Esophagus (tissue), 2 donors: ENCODE measurements around the gene RPL26. TPM values are rescaled to one million over a fixed set of nuclear protein-coding genes. Genes with fewer than 3 reads are reported as not detected.

ENCODE experiments used
- H3K27ac ChIP-seq, 2 donors: one replicate each; pipeline ENCODE4 v1.5.1; 2013; ENCODE audit warnings: low read depth in 2 of 2, mild to moderate bottlenecking in 2 of 2, inconsistent platforms in 1 of 2, low read length in 1 of 2, moderate library complexity in 1 of 2
- H3K27me3 ChIP-seq, 2 donors: one replicate each; pipeline ENCODE4 v1.6.1; 2013; ENCODE audit warnings: low read length in 2 of 2, control low read depth in 1 of 2, mild to moderate bottlenecking in 1 of 2; ENCODE audit not compliant: insufficient read depth in 2 of 2, control insufficient read depth in 1 of 2
- H3K36me3 ChIP-seq, 2 donors: one replicate each; pipeline ENCODE4 v1.6.1; 2013; ENCODE audit warnings: low read length in 1 of 2; ENCODE audit not compliant: control insufficient read depth in 2 of 2, insufficient read depth in 2 of 2
- H3K4me1 ChIP-seq, 2 donors: one replicate each; pipeline ENCODE4 v1.6.1; 2013; ENCODE audit warnings: low read length in 1 of 2; ENCODE audit not compliant: control insufficient read depth in 2 of 2, insufficient read depth in 2 of 2
- H3K4me3 ChIP-seq, 2 donors: one replicate each; pipeline ENCODE4 v1.5.1; 2013; ENCODE audit warnings: low read length in 2 of 2, mild to moderate bottlenecking in 2 of 2, low read depth in 1 of 2, moderate library complexity in 1 of 2
- H3K9me3 ChIP-seq, 2 donors: one replicate each; pipeline ENCODE4 v1.6.1; 2013; ENCODE audit warnings: mild to moderate bottlenecking in 2 of 2, low read depth in 1 of 2, low read length in 1 of 2, moderate library complexity in 1 of 2; ENCODE audit not compliant: control insufficient read depth in 2 of 2, insufficient read depth in 1 of 2
- WGBS, 2 donors: extraction: QIAGEN DNeasy Blood & Tissue Kit; methylation state at CpG; one replicate each; pipeline ENCODE4 v1.1.7; 2013; 5-methylcytosine and 5-hydroxymethylcytosine counted together
- polyA plus RNA-seq, 2 donors: library from polyadenylated mRNA; stranded (reverse); fragments of 200-250 nt; gene quantifications; one replicate each; pipeline ENCODE4 v1.2.3, GENCODE V29; 2013
- donor health status: healthy with polysubstance abuse.
- donor health status: Bipolar disorder and iron deficiency.

The RPL26 gene
- polyA plus RNA-seq, 2 donors = 2,120 to 4,250 TPM

DNA sequence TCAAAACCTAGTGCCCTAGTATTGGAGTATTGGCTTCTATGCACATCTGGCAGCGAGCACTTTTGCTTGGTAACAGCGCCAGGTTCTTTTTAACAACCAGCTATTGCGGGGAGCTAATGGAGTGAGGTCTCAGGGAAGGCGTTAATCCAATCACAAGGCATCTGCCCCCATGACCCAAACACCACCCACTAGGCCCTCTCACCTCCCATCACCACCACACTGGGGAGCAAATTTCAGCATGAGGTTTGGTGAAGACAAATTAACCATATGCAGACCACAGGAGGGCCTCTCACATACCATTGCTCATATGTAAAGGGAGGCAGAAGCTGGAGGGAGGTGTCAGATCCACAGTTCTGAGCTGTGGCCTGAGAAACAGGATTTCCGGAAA is 44.2 kb downstream of the RPL26 start:
- Histone ChIP-seq H3K9me3 (no peaks in the 10 kb centered on the region), H3K4me1 (no peaks in the 10 kb centered on the region), H3K27ac (no peak overlapping the region), H3K4me3 (no peak overlapping the region), H3K27me3 (no peaks in the 10 kb centered on the region), H3K36me3 (no peaks in the 10 kb centered on the region)
- 86 to 87% methylated on average over 5 of the region's 5 CpGs for WGBS, 2 donors

DNA sequence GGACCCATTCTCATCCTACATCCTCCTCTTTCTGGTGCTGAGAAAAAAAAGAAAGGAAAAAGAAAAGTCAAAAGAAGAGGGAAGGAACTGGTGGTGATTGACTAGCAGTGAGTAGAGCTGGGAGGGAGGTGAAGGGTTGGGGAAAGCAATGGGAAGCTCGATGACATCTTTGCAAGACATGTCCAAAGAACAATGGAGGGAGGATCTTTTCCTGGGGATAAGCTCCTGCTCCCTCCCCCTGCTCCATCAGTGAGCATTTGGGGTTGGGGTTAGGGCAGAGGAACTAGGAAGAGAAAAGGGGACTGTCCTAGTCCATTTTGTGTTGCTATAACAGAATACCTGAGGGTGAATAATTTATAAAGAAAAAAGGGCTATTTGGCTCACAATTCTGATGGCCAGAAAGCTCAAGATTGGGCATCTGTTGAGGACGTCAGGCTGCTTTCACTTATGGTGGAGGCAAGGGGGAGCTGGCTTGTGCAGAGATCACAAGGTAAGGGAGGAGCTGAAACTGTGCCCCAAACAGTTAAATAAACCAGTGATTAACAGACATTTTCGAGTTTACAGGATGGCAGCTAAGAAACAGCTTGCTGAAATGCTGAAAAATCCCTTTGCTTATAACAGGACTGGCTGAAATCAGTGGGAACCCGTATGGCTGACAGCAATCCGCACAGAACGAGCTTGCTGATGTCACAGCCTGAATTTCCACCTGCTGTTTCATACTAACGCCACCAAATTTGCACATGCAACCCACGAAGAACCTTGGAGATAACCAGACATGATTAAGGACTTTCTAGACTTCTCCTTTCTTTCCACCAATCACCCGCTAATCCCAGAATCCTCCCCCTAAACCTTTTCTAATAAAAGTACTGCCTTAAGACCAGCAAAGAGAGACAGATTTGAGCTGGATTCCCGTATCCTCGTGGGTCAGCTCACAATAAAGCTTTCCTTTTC is 44.9 kb downstream of the RPL26 start:
- no peak overlapping the region for H3K4me3 ChIP-seq
- H3K4me1 ChIP-seq = no peaks in the 10 kb centered on the region
- no peaks in the 10 kb centered on the region for H3K36me3 ChIP-seq
- no peaks in the 10 kb centered on the region for H3K27me3 ChIP-seq
- 38 to 44% methylated on average over 11 of the region's 11 CpGs for WGBS, 2 donors
- H3K27ac ChIP-seq = no peak overlapping the region
- H3K9me3 ChIP-seq = no peaks in the 10 kb centered on the region

DNA sequence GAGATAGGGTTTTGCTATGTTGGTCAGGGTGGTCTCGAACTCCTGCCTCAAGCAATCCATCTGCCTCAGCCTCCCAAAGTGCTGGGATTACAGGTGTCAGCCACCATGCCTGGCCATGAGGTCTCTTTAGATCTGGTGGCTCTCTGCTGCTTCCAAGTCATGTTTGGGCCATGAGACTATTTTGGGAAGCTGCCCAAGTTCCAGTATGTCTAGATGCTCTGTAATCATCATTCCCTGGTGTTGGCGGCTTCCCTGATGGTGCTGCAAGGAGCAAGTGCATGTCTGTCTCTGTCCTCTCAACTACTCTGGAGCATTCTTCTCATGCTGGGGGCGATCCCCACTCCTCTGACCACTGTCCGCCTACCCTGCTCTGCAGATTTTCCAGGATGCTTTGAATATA is 49.7 kb downstream of the RPL26 start:
- Histone ChIP-seq H3K27me3 (no peaks in the 10 kb centered on the region), H3K27ac (no peak overlapping the region), H3K4me1 (no peaks in the 10 kb centered on the region), H3K9me3 (no peaks in the 10 kb centered on the region), H3K36me3 (no peaks in the 10 kb centered on the region), H3K4me3 (no peak overlapping the region)
- WGBS, 2 donors = 92 to 96% methylated on average over 4 of the region's 4 CpGs

DNA sequence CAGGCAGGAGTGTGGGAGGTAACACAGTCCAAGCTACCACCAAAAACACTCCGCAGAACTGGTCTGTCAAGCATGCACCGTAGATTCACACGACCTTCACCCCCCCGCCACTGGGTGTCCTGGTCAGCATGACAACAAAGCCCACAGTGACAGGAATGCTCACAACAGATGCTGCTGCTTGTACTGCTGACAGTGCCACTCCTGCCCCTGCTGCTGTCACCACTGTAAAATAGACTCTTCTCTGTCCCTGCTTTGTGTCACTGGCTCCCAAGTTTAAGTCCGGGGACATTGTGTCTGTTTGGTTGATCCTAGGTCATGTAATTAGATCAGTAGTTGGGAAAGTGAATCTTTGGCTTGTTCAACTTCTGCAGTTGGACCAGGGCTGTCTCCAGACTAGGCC is 50.3 kb downstream of the RPL26 start:
- Histone ChIP-seq H3K4me3 (no peak overlapping the region), H3K36me3 (no peaks in the 10 kb centered on the region), H3K27me3 (peaks cover 0 to 3% of the 10 kb centered on the region in 2 donors), H3K9me3 (no peaks in the 10 kb centered on the region), H3K27ac (no peak overlapping the region), H3K4me1 (no peaks in the 10 kb centered on the region)
- 49 to 57% methylated on average over 5 of the region's 5 CpGs for WGBS, 2 donors

DNA sequence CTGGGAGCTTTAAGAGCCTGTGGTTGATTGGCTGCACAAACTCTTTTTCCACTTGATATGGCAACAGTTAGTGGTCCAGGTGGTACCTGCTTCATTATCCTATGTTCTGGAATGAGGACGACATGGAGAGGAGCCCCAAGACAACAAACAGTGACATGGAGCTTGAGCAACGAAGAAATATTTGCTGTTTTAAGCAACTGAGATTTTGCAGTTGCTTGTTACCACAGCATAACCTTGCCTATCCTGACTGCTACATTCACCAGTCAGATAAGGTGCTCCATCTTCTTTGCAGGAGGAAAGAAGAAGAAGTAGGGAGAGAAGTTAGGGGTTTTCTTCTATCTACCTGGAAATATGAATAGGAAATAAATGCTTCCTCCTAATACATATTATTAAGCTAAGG is 50.9 kb downstream of the RPL26 start:
- Histone ChIP-seq H3K9me3 (no peaks in the 10 kb centered on the region), H3K27me3 (peaks cover 0 to 4% of the 10 kb centered on the region in 2 donors), H3K36me3 (no peaks in the 10 kb centered on the region), H3K27ac (no peak overlapping the region), H3K4me1 (peaks cover 0 to 3% of the 10 kb centered on the region in 2 donors), H3K4me3 (no peak overlapping the region)
- 82 to 93% methylated on average over 2 of the region's 2 CpGs for WGBS, 2 donors

Other genes with a start within 250 kb of the RPL26 start
- gene PER1, start 230.8 kb downstream of the RPL26 start, polyA plus RNA-seq = 10 to 100 TPM; 44.7 to 85.2 TPM
- gene VAMP2, start 220.2 kb downstream of the RPL26 start, polyA plus RNA-seq = 10 to 100 TPM; 21.9 to 22.4 TPM
- 1 to 10 TPM; 5.6 to 8.9 TPM for gene TMEM107, start 206.8 kb downstream of the RPL26 start, polyA plus RNA-seq
- gene BORCS6, start 193.0 kb downstream of the RPL26 start, polyA plus RNA-seq = 1 to 10 TPM; 3.3 to 8.2 TPM
- 10 to 100 TPM; 25.3 to 28.3 TPM for gene AURKB, start 172.6 kb downstream of the RPL26 start, polyA plus RNA-seq
- 10 to 100 TPM in 1 of 2 donors, 1 to 10 TPM in 1; 7.3 to 20.5 TPM for gene CTC1, start 135.1 kb downstream of the RPL26 start, polyA plus RNA-seq
- 10 to 100 TPM in 1 of 2 donors, 1 to 10 TPM in 1; 8.1 to 16.2 TPM for gene PFAS, start 133.9 kb downstream of the RPL26 start, polyA plus RNA-seq
- gene RANGRF, start 94.5 kb downstream of the RPL26 start, polyA plus RNA-seq = 10 to 100 TPM in 1 of 2 donors, 1 to 10 TPM in 1; 9.9 to 17.8 TPM
- 1 to 10 TPM; 2.7 to 6.6 TPM for gene SLC25A35, start 87.8 kb downstream of the RPL26 start, polyA plus RNA-seq
- gene ARHGEF15, start 73.0 kb downstream of the RPL26 start, polyA plus RNA-seq = 1 to 10 TPM; 3.6 to 4.4 TPM
- gene ODF4, start 43.4 kb downstream of the RPL26 start, polyA plus RNA-seq = under 1 TPM; 0.27 to 0.41 TPM
- 10 to 100 TPM; 14.0 to 18.4 TPM for gene RNF222, start 14.6 kb upstream of the RPL26 start, polyA plus RNA-seq
- gene NDEL1, start 52.7 kb upstream of the RPL26 start, polyA plus RNA-seq = 10 to 100 TPM; 34.7 to 46.5 TPM
- 1 to 10 TPM; 2.4 to 3.2 TPM for gene MYH10, start 247.5 kb upstream of the RPL26 start, polyA plus RNA-seq